Endodermal cell (in vitro differentiated cells): ENCODE measurements around the gene DGKB. TPM values are rescaled to one million over a fixed set of nuclear protein-coding genes. Genes with fewer than 3 reads are reported as not detected.
A peak's percentile ranks its signal among the peaks of the same experiment; 100 is the strongest.

ENCODE experiments used
- DNase-seq: peaks from one replicate; pipeline ENCODE4 v3.0.0-alpha.2; 2017
- H3K27ac ChIP-seq: 2 replicates; pipeline ENCODE4 v1.5.1; 2013; ENCODE audit warnings: mild to moderate bottlenecking, low read depth, low read length, moderate library complexity
- H3K27me3 ChIP-seq: 2 replicates; pipeline ENCODE4 v1.6.1; 2013; ENCODE audit warnings: mild to moderate bottlenecking, low read length, moderate library complexity; ENCODE audit not compliant: insufficient read depth, control insufficient read depth, poor library complexity, severe bottlenecking
- H3K36me3 ChIP-seq: 2 replicates; pipeline ENCODE4 v1.7.0; 2013; ENCODE audit warnings: mild to moderate bottlenecking, low read length, moderate library complexity; ENCODE audit not compliant: control insufficient read depth, insufficient read depth
- H3K4me1 ChIP-seq: one replicate; pipeline ENCODE4 v1.7.0; 2013; ENCODE audit warnings: low read length; ENCODE audit not compliant: control insufficient read depth, insufficient read depth
- H3K4me3 ChIP-seq: 2 replicates; pipeline ENCODE4 v1.5.1; 2013; ENCODE audit warnings: mild to moderate bottlenecking, low read length, moderate library complexity
- H3K9ac ChIP-seq: 2 replicates; pipeline ENCODE4 v1.6.1; 2013; ENCODE audit warnings: mild to moderate bottlenecking, low read length, moderate library complexity; ENCODE audit not compliant: poor library complexity, severe bottlenecking; ENCODE audit errors: extremely low read depth
- H3K9me3 ChIP-seq: 2 replicates; pipeline ENCODE4 v1.6.1; 2013; ENCODE audit warnings: mild to moderate bottlenecking, low read length, moderate library complexity; ENCODE audit not compliant: control insufficient read depth
- H3K27ac Mint-ChIP-seq: 2 replicates; pipeline ENCODE4 v1.8.0; 2020; ENCODE audit warnings: mixed read lengths
- H3K27me3 Mint-ChIP-seq: 2 replicates; pipeline ENCODE4 v1.8.0; 2021; ENCODE audit warnings: mild to moderate bottlenecking, mixed read lengths; ENCODE audit not compliant: insufficient read depth
- H3K36me3 Mint-ChIP-seq: 2 replicates; pipeline ENCODE4 v1.8.0; 2020; ENCODE audit warnings: low read depth, mixed read lengths
- H3K4me1 Mint-ChIP-seq: 2 replicates; pipeline ENCODE4 v1.8.0; 2020; ENCODE audit warnings: mixed read lengths
- H3K4me3 Mint-ChIP-seq: 2 replicates; pipeline ENCODE4 v1.8.0; 2020; ENCODE audit warnings: mild to moderate bottlenecking, moderate library complexity, mixed read lengths
- H3K9me3 Mint-ChIP-seq: 2 replicates; pipeline ENCODE4 v1.8.0; 2020; ENCODE audit warnings: mild to moderate bottlenecking, mixed read lengths
- WGBS, 2 experiments: methylation state at CpG; one replicate each; pipeline versions ENCODE4 v1.1.5 to v1.1.7; 2013; ENCODE audit warnings: missing lambda C conversion rate in 2 of 2, mixed read lengths in 1 of 2; ENCODE audit not compliant: insufficient coverage in 1 of 2, insufficient read length in 1 of 2; 5-methylcytosine and 5-hydroxymethylcytosine counted together
- total RNA-seq, 2 donors: library from RNA; stranded (reverse); fragmentation: NEBNext Ultra II Directional in 1 of 2; extraction: Animal tissue kit (Norgen Biotek cat#: 25700) in 1 of 2; gene quantifications; 2 replicates in 1 of 2; 3 replicates in 1 of 2; pipeline ENCODE4 v1.2.1, GENCODE V29; 2021
- TF ChIP-seq, protein P1 (sequence below): fragments of 200-600 bp; sonication (generic); conservative IDR thresholded peaks from 2 replicates; pipeline ENCODE4 v1.5.0; 2021; ENCODE audit warnings: antibody characterized with exemption, mild to moderate bottlenecking

DGKB gene
- total RNA-seq, 2 donors from 2014 or later, result 5.1 to 5.2 TPM

DNA sequence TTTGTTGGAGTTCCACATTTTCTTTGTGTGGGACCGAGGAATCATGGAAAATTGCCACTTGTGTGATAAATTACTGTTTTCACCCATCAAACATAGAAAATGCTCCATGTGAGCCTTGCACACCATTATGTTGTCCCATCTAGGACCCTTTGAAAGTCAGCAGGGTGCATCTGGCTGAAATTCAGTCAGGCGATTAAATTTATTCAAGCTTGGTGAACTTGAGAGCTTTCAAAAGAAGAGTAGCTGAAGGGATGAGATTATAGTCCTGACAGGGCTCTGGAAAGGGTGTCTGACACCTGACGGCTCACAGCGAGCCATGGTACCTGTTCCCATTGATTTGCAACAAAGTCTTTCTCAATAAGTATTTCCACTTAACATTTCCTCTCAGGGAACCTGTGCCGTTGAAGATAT, 513.4 kb downstream of the DGKB start:
- no peaks in the 10 kb centered on the region for H3K36me3 Mint-ChIP-seq
- no peaks in the 10 kb centered on the region for H3K9me3 Mint-ChIP-seq
- Histone ChIP-seq H3K9me3 (no peaks in the 10 kb centered on the region), H3K4me1 (no peaks in the 10 kb centered on the region), H3K27me3 (no peaks in the 10 kb centered on the region), H3K9ac (no peak overlapping the region), H3K27ac (peak overlapping the region; percentile 74), H3K36me3 (no peaks in the 10 kb centered on the region), H3K4me3 (no peak overlapping the region)
- H3K4me1 Mint-ChIP-seq, result no peaks in the 10 kb centered on the region
- WGBS, 2 experiments, result 87 to 92% methylated on average over 4 to 5 of the region's 5 CpGs
- no peaks in the 10 kb centered on the region for H3K27me3 Mint-ChIP-seq
- H3K4me3 Mint-ChIP-seq, result no peak overlapping the region
- DNase-seq, result no peak
- TF ChIP-seq, protein P1, sequence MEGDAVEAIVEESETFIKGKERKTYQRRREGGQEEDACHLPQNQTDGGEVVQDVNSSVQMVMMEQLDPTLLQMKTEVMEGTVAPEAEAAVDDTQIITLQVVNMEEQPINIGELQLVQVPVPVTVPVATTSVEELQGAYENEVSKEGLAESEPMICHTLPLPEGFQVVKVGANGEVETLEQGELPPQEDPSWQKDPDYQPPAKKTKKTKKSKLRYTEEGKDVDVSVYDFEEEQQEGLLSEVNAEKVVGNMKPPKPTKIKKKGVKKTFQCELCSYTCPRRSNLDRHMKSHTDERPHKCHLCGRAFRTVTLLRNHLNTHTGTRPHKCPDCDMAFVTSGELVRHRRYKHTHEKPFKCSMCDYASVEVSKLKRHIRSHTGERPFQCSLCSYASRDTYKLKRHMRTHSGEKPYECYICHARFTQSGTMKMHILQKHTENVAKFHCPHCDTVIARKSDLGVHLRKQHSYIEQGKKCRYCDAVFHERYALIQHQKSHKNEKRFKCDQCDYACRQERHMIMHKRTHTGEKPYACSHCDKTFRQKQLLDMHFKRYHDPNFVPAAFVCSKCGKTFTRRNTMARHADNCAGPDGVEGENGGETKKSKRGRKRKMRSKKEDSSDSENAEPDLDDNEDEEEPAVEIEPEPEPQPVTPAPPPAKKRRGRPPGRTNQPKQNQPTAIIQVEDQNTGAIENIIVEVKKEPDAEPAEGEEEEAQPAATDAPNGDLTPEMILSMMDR, result no peak
- H3K27ac Mint-ChIP-seq, result no peak overlapping the region

DNA sequence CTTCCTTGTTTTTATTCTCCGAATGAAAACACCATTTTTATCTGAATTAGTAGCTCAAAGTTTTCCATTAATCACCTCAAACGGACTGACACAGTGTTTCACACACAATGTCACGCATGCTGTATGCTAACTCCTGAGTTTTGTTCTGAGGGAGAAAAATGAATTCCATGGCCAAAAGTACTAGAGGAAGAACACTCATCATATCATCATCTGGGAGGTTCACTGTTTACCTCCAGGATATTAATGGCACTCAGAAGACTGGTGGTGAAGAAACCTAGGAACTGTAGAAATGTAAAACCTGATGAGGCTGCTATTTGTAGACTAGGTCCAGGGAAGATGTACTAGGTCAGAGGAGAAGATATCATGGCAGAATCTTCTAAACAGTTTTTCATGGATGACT, 517.5 kb downstream of the DGKB start:
- Mint-ChIP-seq H3K4me3 (no peak overlapping the region), H3K27me3 (no peaks in the 10 kb centered on the region), H3K4me1 (no peaks in the 10 kb centered on the region), H3K27ac (no peak overlapping the region), H3K9me3 (no peaks in the 10 kb centered on the region), H3K36me3 (no peaks in the 10 kb centered on the region)
- Histone ChIP-seq H3K9me3 (no peaks in the 10 kb centered on the region), H3K27me3 (no peaks in the 10 kb centered on the region), H3K27ac (no peak overlapping the region), H3K9ac (no peak overlapping the region), H3K36me3 (no peaks in the 10 kb centered on the region), H3K4me3 (no peak overlapping the region), H3K4me1 (no peaks in the 10 kb centered on the region)
- no peak for DNase-seq
- WGBS, 2 experiments, result 70 to 93% methylated on average over 3 of the region's 3 CpGs
- TF ChIP-seq, protein P1, result no peak

DNA sequence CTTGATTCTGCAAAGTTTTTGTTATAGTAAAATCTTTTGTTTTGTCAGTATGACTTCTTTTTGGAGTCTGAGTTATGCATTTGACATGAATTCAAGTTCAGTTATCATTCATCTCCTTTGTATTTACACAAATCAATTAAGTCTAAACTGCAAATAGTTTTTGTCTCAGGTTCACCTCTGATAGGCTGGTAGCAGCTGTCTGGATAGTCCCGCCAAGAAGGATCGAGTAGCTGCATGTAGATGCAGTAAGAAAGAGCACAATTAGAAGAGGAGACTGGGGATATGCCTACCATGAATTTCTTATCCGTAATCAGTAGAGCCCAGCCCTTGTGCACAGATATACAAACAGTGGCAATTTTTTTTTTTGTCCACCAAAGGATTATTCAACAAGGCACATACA, 520.6 kb downstream of the DGKB start:
- TF ChIP-seq, protein P1, result no peak
- no peaks in the 10 kb centered on the region for H3K36me3 Mint-ChIP-seq
- Histone ChIP-seq H3K27me3 (no peaks in the 10 kb centered on the region), H3K36me3 (no peaks in the 10 kb centered on the region), H3K4me3 (no peak overlapping the region), H3K4me1 (no peaks in the 10 kb centered on the region), H3K9me3 (no peaks in the 10 kb centered on the region), H3K9ac (no peak overlapping the region), H3K27ac (no peak overlapping the region)
- no peak for DNase-seq
- H3K4me1 Mint-ChIP-seq, result no peaks in the 10 kb centered on the region
- no peak overlapping the region for H3K27ac Mint-ChIP-seq
- 88 to 91% methylated on average over 1 to 3 of the region's 3 CpGs for WGBS, 2 experiments
- no peaks in the 10 kb centered on the region for H3K9me3 Mint-ChIP-seq
- no peak overlapping the region for H3K4me3 Mint-ChIP-seq
- H3K27me3 Mint-ChIP-seq, result no peaks in the 10 kb centered on the region
